NCI-H1930 (cell line): ENCODE measurements around the gene AARS1.
A peak's percentile ranks its signal among the peaks of the same experiment; 100 is the strongest.
"Not testable (repeated sequence)": the region's sequence is repeated elsewhere in the genome, so short reads cannot be mapped to it uniquely, and the experiment has no call there.

Source experiments
- DNase-seq, 2 experiments: peaks; one replicate each; lab custom pipeline; 2025; lab: John Stamatoyannopoulos, UW

The AARS1 gene

GRCh38 chr16:70271696-70272095 lies 17.6 kb downstream of the AARS1 start:
- DNase-seq = no peak

DNA sequence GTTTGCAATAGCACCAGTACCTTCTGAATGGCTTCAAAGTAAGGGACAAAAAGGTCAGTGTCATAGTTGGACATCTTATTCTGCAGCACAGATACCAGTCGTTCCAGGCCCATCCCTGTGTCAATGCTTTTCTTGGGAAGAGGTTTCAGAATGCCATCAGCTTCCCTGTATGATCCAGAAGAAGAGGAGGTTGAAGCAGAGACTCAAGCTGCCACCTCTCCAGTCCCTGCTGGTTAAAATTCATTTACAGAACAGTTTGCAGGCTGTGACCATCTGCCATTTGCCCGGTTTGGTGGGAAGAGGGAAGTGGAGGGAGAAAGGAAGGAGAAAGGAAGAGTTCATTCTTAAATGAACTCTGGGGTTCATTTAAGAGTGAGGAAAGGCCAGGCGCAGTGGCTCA lies 19.1 kb downstream of the AARS1 start:
- DNase-seq = no peak

DNA sequence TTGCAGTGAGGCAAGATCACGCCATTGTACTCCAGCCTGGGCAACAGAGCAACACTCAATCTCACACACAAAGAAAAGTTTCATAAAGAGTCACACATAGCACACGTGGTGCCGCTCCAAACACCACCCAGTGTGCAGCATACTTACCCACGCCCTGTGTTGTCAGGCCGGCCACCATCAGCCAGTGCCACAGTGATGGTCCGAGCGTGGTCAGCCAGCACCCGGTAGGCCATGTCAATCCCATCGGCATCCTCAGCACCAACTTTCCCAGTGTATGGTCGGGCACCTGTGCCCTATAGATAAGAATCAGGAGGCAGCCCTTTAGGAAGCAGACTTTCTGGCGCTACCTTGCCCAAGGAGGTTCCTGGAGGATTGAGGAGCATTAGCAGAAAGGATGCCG lies 19.8 kb downstream of the AARS1 start:
- no peak for DNase-seq

GRCh38 chr16:70267922-70268321 lies 21.4 kb downstream of the AARS1 start:
- DNase-seq = not testable (repeated sequence)

DNA sequence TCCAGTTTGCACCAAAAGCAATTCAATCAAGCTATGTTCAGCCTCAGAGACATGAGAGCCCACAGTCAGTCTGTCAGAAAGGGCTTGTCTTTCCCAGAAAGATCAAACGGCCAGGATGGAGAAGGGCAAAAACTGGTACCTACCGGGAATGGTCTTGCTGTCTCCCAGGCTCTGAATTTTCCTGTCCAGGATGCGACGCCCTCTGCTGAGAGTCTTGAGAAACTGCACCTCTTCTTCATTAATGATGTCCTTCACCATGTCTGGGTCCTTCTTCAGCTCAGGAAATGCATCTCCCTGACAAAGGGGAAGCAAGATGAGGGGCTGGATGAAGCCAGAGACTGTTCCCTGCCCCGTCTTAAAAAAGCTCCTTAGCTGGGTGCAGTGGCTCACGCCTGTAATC lies 21.8 kb downstream of the AARS1 start:
- DNase-seq = no peak

DNA sequence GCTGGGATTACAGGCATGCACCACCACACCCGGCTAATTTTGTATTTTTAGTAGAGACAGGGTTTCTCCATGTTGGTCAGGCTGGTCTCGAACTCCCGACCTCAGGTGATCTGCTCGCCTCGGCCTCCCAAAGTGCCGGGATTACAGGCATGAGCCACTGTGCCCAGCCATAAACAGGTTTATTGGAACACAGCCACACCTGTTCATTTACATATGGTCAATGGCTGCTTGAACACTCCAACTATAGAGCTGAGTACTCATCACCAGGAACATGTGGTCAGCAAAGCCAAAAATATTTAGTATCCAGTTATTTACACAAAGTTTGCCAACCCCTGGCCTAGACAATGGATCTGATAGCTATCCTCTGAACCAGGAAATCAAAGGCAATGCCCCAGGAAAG lies 29.4 kb downstream of the AARS1 start:
- DNase-seq = not testable (repeated sequence)

DNA sequence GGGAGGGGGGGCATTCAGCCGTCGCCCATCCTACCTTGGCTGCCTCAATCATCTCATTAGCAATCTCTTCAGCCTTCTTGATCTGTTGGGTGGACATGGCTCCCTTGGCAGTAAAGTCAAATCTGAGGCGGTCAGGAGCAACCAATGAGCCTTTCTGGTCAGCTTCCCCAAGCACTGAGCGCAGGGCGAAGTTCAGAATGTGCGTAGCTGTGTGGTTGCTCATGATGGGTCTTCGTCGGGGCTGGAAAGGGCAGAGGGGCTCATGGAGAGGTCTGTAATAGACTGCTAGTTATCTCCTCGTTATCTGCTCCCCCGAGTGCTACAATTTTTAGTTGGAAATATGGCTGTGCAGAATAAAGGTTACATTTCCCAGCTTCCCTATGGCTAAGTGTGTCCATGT lies 30.4 kb downstream of the AARS1 start:
- no peak for DNase-seq

- no peak for DNase-seq
These were observed 31.2 kb downstream of the AARS1 start for GRCh38 chr16:70258065-70258464.

DNA sequence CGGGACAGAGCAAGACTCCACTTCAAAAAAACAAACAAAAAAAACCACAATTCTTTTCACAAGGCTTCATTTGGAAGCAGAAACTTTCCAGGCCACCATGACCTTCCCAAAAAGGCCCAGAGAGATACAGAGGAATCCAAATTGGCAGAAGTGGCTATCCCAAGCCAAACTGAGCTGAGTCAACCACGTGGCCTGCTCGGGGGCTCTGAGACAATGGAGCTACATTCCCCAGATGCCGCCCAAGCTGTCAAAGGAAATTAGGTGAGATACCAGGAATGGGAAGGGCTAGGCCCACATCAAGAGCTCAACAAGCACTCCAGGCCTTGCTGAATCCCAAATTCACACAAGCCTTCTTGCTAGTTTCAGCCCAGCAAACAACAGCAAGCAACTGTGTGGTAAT lies 31.9 kb downstream of the AARS1 start:
- no peak for DNase-seq

DNA sequence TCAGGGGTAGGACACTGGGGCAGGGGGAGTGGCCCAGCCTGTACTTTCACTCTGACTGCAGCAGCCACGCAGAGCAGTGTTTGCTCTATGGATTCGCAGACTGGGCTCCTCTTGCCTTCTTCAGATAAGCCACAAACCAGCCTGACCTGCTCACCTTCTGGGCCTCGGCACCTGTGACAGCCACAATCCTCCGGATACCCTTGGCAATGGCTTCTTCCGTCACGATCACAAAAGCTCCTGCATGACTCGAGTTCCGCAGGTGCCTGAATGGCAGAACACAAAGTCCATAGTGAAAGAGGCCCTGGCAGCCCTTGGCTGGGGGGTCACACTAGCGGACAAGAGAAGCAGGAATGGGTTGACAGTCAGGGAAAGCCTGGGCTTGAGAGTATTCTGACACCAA lies 33.7 kb downstream of the AARS1 start:
- no peak for DNase-seq

DNA sequence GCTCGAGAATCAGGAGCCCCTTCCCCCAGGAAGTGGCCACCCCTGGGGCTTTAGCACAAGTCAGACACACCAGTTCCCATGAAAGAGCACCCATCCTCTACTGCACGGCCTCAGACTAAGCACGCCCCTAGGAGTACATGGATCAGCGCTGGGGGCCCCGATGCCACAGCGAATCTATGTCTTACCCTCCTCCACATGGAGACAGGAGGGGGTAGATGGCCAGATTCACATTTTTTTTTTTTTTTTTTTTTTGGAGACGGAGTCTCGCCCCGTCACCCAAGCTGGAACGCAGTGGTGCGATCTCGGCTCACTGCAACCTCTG lies 34.4 kb downstream of the AARS1 start:
- DNase-seq = no peak

DNA sequence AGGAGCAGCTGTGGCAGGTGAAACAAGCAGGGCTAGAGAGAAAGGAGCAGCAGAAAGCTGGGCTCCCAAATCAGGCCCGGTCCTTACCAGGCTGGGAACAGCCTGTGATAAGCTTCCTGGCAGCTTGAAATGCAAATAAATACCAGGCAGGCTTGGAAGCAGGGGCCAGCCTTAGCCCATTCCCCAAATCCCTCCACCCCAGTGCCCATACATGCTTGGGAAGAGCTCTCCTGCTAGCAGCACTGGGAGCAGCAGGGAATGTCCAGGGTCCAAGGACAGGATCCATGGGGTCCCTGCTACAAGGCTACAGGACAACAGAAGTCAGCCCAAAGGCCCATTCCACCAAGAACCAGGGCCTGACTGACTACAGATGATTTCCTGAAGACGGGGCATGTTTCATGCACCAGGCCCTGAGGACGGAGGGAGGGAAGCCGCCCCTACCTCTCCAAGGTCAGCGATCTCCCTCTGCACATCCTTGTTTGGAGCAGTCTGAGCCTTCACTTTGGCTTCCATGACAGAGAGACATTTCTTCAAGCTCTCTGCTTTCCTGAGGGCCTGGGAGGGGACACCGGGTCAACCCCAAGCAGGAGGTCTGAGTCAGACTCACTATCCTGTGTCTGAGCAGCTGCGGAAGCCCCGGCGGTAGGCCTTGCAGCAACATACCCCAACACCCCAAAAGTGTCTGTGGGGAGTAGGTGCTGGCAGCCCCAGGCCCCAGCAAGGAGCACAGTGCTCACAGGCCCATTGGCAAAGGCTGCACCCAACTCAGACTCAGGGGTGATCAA lies 34.9 kb downstream of the AARS1 start:
- DNase-seq = no peak

DNA sequence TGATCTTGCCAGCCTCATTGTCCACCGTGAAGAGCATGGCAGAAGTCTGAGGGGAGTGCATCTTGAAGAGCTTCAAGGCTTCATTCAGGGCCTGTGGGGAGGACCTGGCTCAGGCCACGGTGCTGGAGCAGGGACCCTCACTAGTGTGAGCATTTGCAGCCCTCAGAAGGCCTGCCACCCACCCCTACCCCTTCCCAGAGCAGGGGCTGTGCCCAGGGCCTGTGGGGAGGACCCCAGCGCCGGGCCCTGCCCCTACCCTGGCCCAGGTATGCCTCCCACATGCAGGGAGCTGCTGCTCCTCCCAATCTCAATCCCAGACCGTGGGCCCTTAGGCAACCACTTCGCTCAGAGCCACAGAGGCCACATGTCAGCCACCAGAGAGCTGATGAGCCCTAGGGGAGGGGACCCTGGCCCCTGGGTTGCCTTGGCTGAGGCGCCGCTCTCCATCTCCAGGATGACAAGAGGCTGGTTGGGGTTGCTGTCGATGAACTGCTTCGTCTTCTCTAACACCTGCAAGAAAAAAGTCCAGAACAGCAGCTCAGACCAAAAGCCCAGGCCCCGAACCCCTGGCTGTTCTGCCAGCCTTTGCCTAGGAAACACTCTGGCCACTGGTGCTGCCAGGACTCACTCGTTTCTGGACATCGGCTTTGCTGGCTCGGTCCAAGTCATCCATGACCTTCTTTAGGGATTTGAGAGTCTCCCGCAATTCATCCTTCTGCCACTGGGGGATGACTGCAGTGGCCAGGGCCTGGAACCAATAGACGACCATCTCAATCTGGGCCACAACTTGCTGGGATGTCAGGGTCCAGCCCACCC lies 35.8 kb downstream of the AARS1 start:
- peak in 1 of 2 experiments; percentile 3 for DNase-seq

DNA sequence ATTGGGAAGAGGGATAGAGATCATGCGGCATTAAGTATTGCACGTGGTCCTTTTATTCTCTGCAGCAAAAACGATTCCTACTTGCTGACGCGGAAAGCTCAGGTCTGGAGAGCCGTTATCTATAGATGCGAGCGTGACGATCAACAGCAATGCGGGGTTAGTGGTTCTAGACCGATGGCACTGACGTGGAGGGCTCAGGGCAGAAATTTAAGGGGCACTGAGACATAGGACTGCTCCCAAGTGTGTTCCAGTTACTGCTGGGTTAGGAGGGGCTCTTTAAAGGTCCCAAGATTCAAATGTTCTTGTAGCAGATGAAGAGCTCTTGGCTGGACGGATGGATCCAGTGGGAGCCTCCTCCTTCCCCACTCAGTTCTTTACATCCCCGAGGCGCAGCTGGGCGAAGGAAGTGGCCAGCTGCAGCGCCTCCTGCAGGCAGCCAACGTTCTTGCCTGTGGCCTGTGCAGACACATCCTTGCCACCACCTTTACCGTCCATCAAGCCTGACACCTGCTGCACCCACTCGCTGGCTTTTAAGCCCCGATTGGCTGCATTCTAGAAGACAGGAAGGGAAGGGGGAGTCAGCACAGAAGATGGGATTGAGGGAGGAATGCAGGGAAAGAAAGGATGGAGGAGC lies 36.8 kb downstream of the AARS1 start:
- peak in 1 of 2 experiments; percentile 16 for DNase-seq

GRCh38 chr16:70251629-70252354 lies 37.5 kb downstream of the AARS1 start, which contains the start of gene EXOSC6:
Gene EXOSC6 (minus strand): TSS chr16:70251940. CDS start chr16:70251900, 40 bp downstream.
- peak; percentile 80 to 88 for DNase-seq

- peak in 1 of 2 experiments; percentile 45 for DNase-seq
These were observed 38.3 kb downstream of the AARS1 start for GRCh38 chr16:70250748-70251628.

DNA sequence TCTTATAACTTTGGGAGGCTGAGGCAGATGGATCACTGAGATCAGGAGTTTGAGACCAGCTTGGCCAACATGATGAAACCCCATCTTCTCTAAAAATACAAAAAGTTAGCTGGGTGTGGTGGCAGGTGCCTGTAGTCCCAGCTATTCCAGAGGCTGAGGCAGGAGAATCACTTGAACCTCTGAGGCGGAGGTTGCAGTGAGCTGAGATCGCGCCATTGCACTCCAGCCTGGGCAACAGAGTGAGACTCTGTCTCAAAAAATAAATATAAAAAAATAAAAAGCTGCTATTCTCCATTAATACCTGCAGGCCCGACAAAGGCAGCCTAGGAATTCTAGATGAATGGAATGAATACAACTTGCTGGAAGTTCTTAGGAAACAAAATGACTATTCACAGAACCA lies 39.6 kb downstream of the AARS1 start:
- not testable (repeated sequence) for DNase-seq

DNA sequence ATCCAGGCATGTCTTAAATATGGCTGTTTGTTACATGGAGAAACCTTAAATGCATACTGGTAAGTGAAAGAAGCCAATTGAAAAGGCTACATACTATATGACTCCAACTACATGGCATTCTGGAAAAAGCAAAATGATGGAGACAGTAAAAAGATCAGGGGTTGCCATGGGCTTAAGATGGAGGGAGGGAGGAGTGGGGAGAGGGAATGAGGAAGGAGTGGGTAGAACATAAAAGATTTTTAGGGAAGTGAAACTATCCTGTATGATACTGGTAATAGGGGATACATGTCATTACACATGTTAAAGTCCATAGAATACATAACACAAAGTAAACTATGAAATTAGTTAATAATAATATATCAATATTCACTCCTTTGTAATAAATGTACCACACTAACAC lies 50.5 kb downstream of the AARS1 start:
- DNase-seq = not testable (repeated sequence)

- not testable (repeated sequence) for DNase-seq
These were observed 57.5 kb downstream of the AARS1 start for GRCh38 chr16:70231831-70232230.

GRCh38 chr16:70226024-70226423 lies 63.3 kb downstream of the AARS1 start:
- DNase-seq = not testable (repeated sequence)

DNA sequence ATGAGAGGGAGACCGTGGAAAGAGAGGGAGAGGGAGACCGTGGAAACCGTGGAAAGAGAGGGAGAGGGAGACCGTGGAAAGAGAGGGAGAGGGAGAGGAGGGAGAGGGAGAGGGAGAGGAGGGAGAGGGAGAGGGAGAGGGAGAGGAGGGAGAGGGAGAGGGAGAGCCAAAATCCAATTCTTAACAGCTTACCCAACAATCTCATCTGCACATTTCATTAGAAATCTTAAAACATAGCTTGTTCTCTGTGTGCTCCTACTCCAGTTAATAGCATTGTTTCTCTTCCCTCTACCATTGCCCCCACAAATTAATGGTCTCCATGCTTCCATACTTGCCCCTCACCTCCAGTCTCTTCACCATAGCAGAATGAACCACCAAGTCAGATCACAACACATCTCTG lies 63.9 kb downstream of the AARS1 start:
- not testable (repeated sequence) for DNase-seq
